ENCODE measurements around the gene ICAM2. TPM values are rescaled to one million over a fixed set of nuclear protein-coding genes. Genes with fewer than 3 reads are reported as not detected.

The ICAM2 gene
- total and polyA plus RNA-seq, 12 donors = 25.2 to 117 (median 35.1) TPM

- H3K9me3 ChIP-seq = no peaks in the 10 kb centered on the region
- H3K36me3 ChIP-seq = no peaks in the 10 kb centered on the region
- H3K27me3 ChIP-seq = no peaks in the 10 kb centered on the region
- intact Hi-C loops (cut with DNase I) = no loop called here
- H3K4me3 ChIP-seq = no peak overlapping the region
- H3K27ac ChIP-seq = no peak overlapping the region
- no peak for DNase-seq
- WGBS, 2 donors = 86% methylated on average over 12 of the region's 12 CpGs
- no peak for TF ChIP-seq CTCF (IDR thresholded peaks at IDR 0.05)
- peak in 3 of 8 donors; percentile 9 to 35 (median 10) for ATAC-seq
- peaks cover 0 to 54% (median 22%) of the 10 kb centered on the region in 9 donors for H3K4me1 ChIP-seq
Measured at GRCh38 chr17:63973930-63974593, 46.4 kb downstream of the ICAM2 start.

- no peaks in the 10 kb centered on the region for H3K27me3 ChIP-seq
- intact Hi-C loops (cut with DNase I) = no loop called here
- H3K36me3 ChIP-seq = no peaks in the 10 kb centered on the region
- DNase-seq (no peak), ATAC-seq (no peak)
- H3K4me3 ChIP-seq = no peak overlapping the region
- TF ChIP-seq CTCF (IDR thresholded peaks at IDR 0.05) = no peak
- H3K4me1 ChIP-seq = peaks cover 0 to 47% (median 20%) of the 10 kb centered on the region in 9 donors
- WGBS, 2 donors = 94 to 96% methylated on average over 6 of the region's 6 CpGs
- no peaks in the 10 kb centered on the region for H3K9me3 ChIP-seq
- H3K27ac ChIP-seq = no peak overlapping the region
Measured at GRCh38 chr17:63973247-63973646, 47.2 kb downstream of the ICAM2 start.

GRCh38 chr17:63972796-63973195 lies 47.6 kb downstream of the ICAM2 start, which contains the start of gene SCN4A:
SCN4A (minus strand) TSS chr17:63972918; CDS start chr17:63972841, 77 bp downstream.
- no peak for DNase-seq
- intact Hi-C loops (cut with DNase I) = no loop called here
- ATAC-seq = no peak
- Histone ChIP-seq H3K4me3 (no peak within 1 kb of the TSS), H3K27me3 (no peaks in the 10 kb centered on the region), H3K27ac (no peak within 1 kb of the TSS), H3K9me3 (no peaks in the 10 kb centered on the region), H3K4me1 (peaks cover 0 to 43% (median 16%) of the 10 kb centered on the region in 9 donors), H3K36me3 (no peaks in the 10 kb centered on the region)
- 97% methylated on average over 14 of the region's 14 CpGs for WGBS, 2 donors
- TF ChIP-seq CTCF (IDR thresholded peaks at IDR 0.05) = no peak

GRCh38 chr17:63969278-63969677 lies 51.2 kb downstream of the ICAM2 start:
- peaks cover 0 to 20% (median 5%) of the 10 kb centered on the region in 9 donors for H3K4me1 ChIP-seq
- peak in 3 of 8 donors; percentile 25 to 63 (median 47) for ATAC-seq
- H3K4me3 ChIP-seq = no peak overlapping the region
- H3K27ac ChIP-seq = peak overlapping the region in 4 of 10 donors; percentile 1 to 39 (median 30)
- no peaks in the 10 kb centered on the region for H3K27me3 ChIP-seq
- DNase-seq = no peak
- WGBS, 2 donors = 55 to 68% methylated on average over 10 of the region's 10 CpGs
- H3K36me3 ChIP-seq = no peaks in the 10 kb centered on the region
- intact Hi-C loops (cut with DNase I) = no loop called here
- no peak for TF ChIP-seq CTCF (IDR thresholded peaks at IDR 0.05)
- H3K9me3 ChIP-seq = no peaks in the 10 kb centered on the region
